ENCODE results near the gene TLE3. TPM values are rescaled to one million over a fixed set of nuclear protein-coding genes. Genes with fewer than 3 reads are reported as not detected.
"Not testable (repeated sequence)": the region's sequence is repeated elsewhere in the genome, so short reads cannot be mapped to it uniquely, and the experiment has no call there.

The TLE3 gene
- total RNA-seq (ENCODE audit: insufficient read depth, low replicate concordance): 17.6 TPM

GRCh38 chr15:70097321-70098152, at the start of gene TLE3:
Gene TLE3 (minus strand): TSS chr15:70097917. CDS start chr15:70096798, 1,119 bp downstream.
- DNase-seq (ENCODE audit: low spot score): peak; percentile 99

DNA sequence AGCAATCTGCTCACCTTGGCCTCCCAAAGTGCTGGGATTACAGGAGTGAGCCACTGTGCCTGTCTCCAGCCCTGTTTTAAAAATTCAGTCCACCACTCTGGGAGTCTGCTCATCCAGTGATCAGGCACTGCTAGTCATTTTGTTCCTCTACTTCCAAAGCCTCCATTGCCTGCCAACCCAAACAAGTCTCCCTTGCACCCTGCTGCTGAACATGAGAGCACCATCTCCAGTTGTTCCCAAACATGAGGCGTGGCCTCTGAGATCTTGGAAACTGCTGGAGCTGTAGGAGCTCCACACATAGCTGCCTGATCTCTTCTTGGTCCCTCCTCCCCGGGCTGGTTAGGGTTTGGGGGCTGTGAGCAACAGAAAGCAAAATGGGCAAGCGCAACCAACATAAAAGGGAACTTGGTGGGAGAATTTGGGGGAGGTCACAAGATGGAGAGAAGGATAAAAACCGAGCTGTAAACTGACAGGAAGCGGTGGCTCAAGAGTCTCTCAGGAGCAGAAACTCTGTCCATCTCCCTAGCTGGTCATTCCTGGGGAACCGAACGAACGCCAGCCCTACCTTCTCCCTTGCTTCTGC, 49.6 kb upstream of the TLE3 start:
- no peak for DNase-seq (ENCODE audit: low spot score)

DNA sequence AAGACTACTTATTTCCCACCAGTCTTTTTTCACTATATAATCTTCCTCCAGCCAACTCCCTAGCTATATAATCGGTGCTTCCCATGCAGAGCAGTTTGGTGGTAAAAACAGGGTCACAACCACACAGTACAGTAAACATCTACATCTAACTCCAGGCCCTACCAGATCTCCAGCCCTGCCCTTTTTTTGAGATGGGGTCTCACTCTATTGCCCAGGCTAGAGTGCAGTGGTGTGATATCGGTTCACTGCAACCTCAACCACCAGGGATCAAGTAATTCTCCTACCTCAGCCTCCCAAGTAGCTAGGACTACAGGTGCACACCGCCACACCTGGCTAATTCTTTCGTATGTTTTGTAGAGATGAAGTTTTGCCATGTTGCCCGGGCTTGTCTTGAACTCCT, 49.1 kb upstream of the TLE3 start:
- DNase-seq (ENCODE audit: low spot score): no peak

- DNase-seq (ENCODE audit: low spot score): no peak
Measured at GRCh38 chr15:70146162-70146561, 48.4 kb upstream of the TLE3 start.

GRCh38 chr15:70145261-70145660, 47.5 kb upstream of the TLE3 start:
- DNase-seq (ENCODE audit: low spot score): no peak

DNA sequence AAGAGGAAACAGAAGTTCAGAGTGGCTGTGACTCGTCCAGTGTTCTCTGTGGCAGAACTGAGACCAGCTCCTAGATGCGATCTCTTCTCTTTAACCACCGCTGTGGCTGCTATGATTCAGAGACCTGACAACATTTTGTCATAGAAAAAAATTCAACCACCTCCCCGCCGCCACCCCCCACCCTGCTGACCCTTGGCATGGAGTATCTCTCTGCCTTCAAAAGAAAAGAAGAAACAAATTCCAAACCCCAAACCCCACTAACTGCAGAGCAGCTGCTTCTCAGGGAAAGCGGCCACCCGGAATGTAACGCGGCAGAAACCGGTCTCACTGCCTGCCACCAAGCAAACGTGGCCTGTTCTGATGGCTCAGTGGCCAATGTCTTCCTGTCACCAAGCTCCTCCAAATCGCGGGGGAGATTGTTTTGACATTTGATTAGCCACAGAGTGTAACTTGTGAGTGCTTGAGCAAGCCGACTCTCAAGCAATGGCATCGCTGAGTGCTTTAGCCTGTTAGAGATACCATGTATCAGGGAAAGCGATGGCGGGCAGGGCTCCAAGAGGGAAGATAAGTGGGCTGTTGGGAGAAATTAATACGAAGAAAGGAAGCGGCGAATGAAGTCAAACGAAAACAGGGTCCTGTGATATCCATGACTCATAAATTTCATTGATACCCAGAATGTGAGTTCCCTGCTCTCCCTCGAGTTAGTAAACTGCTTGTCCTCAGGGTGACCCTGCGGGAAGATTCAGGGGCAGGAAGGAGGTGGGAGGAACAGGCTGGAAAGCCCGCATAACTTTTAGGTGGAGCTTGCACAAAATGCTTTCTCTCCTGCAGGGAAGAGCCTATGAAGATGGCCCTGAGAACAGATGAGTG, 44.8 kb upstream of the TLE3 start:
- peak; percentile 71 for DNase-seq (ENCODE audit: low spot score)

GRCh38 chr15:70142072-70142321, 44.3 kb upstream of the TLE3 start:
- no peak for DNase-seq (ENCODE audit: low spot score)

DNA sequence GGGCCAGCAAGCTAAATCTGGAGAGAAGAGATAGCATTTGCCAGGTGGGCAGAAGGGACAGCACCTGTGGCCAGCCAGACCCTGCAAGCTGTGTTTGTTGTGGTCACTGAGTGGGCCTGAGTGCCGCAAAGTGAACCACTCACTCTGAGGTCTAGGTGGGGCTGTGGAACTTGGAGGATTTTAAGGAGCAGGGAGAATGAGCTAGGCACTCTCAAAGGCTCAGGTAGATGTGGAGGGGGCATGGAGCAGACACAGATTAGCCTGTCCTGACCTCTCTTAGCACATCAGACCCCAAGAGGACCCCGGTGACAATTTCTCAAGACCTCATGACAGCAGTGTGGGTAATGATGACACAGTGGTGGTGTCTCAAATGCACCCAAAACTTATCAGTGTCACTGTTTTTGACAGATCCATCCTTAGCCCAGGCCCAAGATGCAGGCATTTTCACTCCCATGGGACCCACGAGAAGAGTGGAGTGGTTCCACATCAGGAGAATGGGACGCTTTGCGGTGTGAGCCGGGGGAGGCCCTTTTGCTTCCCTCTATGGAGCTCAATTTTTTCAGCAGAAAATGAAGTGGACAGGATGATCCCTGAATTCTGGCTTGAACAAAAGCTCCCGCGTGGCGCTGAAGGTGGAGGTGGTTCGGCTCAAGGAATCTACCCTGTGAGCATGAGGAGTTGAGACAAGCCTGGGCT, 43.8 kb upstream of the TLE3 start:
- DNase-seq (ENCODE audit: low spot score): no peak

- DNase-seq (ENCODE audit: low spot score): peak; percentile 23
Measured at GRCh38 chr15:70140543-70141375, 43.0 kb upstream of the TLE3 start.

- DNase-seq (ENCODE audit: low spot score): no peak
Measured at GRCh38 chr15:70140025-70140542, 42.4 kb upstream of the TLE3 start.

GRCh38 chr15:70137967-70138366, 40.2 kb upstream of the TLE3 start:
- DNase-seq (ENCODE audit: low spot score): no peak

- DNase-seq (ENCODE audit: low spot score): not testable (repeated sequence)
Measured at GRCh38 chr15:70137021-70137420, 39.3 kb upstream of the TLE3 start.

GRCh38 chr15:70133781-70134421, 36.2 kb upstream of the TLE3 start:
- no peak for DNase-seq (ENCODE audit: low spot score)

DNA sequence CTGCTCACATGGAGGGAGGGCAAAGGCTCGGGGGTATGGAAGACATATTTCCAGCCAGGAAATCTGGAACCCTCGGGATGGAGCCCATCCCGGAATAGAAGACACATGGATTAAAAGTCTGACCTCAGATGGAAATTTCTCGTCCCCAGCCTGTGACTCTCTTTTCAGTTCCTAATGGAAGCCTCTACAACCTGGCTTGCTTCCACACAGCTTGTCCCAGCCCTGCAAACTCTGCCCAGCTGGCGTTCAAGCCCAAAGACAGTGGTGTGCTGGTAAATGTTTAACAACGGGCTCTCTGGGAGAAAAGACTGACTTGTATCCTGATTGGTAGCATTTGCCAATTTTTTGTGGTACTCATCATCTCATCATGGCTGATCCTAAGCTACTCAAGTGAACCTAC, 35.6 kb upstream of the TLE3 start:
- no peak for DNase-seq (ENCODE audit: low spot score)

GRCh38 chr15:70132571-70132970, 34.9 kb upstream of the TLE3 start:
- no peak for DNase-seq (ENCODE audit: low spot score)

DNA sequence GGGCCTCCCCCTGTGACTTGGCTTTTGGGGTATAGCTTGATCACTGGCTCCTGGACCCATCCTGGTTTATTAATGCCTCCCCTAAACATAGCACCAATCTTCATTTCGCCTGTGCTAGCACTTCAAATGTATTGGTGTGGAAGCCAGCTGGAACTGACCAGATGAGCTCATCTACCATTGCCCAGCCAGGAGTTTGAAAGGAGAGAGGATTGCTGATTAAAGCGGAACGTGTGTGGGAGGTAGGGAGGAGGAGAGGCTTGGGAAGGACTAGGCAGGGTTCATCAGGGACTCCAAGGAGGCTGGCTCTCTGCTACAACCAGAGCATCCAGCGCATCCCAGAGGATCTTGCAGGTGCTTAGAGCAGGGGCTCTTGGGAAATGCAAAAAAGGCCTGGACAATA, 34.4 kb upstream of the TLE3 start:
- DNase-seq (ENCODE audit: low spot score): peak; percentile 70

DNA sequence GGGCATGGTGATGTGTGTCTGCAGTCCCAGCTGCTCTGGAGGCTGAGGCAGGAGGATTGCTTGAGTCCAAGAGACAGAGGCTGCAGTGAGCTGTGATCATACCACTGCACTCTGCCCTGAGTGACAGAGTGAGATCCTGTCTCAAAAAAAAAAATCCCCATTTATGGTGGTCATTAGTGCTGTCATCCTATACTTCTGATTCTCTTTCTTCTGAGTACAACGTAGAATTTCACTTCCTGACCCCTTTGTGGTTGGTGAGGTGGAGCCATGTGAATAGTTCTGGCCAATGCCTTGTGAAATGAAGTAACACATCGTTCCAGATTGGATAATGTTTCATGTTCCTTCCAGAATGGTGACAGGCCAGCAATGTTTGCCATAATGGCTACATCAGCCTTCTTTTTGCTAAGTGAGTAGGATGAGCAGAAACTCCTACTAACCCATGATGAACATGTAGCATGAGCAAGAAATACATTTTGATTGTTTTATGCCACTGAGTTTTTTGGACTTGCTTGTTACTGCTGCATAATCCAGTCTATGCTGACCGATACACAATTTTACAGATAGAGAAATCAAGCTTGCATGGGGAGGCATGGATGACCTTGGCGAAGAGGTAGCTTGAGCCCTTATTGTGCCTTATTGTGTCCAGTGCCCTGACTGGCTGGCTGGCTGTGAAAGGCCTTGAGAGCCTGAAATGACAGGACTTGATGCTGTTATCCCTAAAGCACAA, 30.9 kb upstream of the TLE3 start:
- no peak for DNase-seq (ENCODE audit: low spot score)

DNA sequence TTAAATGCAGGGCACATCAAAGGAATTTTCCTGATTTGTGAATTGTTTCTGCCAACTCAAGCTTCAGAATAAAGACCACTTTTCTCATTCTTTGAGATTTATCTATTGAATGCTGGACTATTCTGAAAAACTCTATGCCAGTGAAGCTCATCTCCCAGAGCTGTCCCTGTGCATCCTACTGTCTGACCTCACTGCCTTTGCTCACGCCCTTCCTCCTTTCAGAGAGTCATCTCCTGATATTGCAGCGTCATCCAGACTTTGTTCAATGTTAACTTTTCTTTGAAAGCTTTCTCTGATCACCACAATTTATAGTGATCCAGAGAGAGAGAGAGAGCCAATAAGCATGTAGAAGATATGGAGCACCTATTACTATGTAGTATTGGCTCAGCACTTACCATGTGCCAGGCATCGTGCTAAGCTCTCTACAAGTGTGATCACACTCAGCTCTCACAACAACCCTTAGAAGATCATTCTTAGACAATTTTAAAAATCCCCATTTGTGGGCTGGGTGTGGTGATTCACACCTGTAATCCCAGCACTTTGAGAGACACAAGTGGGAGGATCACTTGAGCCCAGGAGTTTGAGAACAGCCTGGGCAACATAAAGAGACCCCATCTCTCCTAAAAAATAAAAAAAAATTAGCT, 30.2 kb upstream of the TLE3 start:
- DNase-seq (ENCODE audit: low spot score): peak; percentile 73

- peak; percentile 59 for DNase-seq (ENCODE audit: low spot score)
Measured at GRCh38 chr15:70127288-70127746, 29.6 kb upstream of the TLE3 start.
